ENCODE results near the gene ADGRG6.

GRCh38 chr6:142372348-142372747 lies 70.5 kb downstream of the ADGRG6 start:
- TF ChIP-seq POLR2A (IDR thresholded peaks at IDR 0.05; ENCODE audit: low read length) (no peak), GATA1 (IDR thresholded peaks at IDR 0.05; ENCODE audit: low read depth, low read length) (no peak)
